ENCODE results near the gene PRKG2. TPM values are rescaled to one million over a fixed set of nuclear protein-coding genes. Genes with fewer than 3 reads are reported as not detected.

PRKG2 gene
- total RNA-seq, 2 experiments from 2014 or later = 1.0 to 1.1 TPM

GRCh38 chr4:81130569-81130968 lies 84.5 kb downstream of the PRKG2 start:
- Histone ChIP-seq H3K36me3 (ENCODE audit: insufficient read depth, low read length) (no peaks in the 10 kb centered on the region), H3K4me3 (ENCODE audit: low read depth, low read length, poor library complexity, severe bottlenecking) (no peak overlapping the region), H2AFZ (ENCODE audit: low read length) (no peak overlapping the region), H3K9me2 (ENCODE audit: insufficient read depth, low read length) (no peaks in the 10 kb centered on the region), H3K4me1 (ENCODE audit: insufficient read depth, low read length, poor library complexity, severe bottlenecking) (no peaks in the 10 kb centered on the region), H4K20me1 (ENCODE audit: insufficient read depth, low read length) (no peaks in the 10 kb centered on the region), H3K79me2 (ENCODE audit: insufficient read depth, low read depth, low read length) (no peaks in the 10 kb centered on the region), H3K4me2 (ENCODE audit: low read length) (no peak overlapping the region), H3K9me3 (ENCODE audit: low read length) (no peaks in the 10 kb centered on the region), H3K27ac (ENCODE audit: low read depth, low read length, poor library complexity, severe bottlenecking) (no peak overlapping the region)
- intact Hi-C loops (cut with micrococcal nuclease; ENCODE audit: unreplicated experiment) = no loop called here
- TF ChIP-seq, protein P1, sequence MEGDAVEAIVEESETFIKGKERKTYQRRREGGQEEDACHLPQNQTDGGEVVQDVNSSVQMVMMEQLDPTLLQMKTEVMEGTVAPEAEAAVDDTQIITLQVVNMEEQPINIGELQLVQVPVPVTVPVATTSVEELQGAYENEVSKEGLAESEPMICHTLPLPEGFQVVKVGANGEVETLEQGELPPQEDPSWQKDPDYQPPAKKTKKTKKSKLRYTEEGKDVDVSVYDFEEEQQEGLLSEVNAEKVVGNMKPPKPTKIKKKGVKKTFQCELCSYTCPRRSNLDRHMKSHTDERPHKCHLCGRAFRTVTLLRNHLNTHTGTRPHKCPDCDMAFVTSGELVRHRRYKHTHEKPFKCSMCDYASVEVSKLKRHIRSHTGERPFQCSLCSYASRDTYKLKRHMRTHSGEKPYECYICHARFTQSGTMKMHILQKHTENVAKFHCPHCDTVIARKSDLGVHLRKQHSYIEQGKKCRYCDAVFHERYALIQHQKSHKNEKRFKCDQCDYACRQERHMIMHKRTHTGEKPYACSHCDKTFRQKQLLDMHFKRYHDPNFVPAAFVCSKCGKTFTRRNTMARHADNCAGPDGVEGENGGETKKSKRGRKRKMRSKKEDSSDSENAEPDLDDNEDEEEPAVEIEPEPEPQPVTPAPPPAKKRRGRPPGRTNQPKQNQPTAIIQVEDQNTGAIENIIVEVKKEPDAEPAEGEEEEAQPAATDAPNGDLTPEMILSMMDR (conservative IDR thresholded peaks at IDR 0.05; ENCODE audit: low read length) = no peak
- TF ChIP-seq EZH2phosphoT487 (IDR thresholded peaks at IDR 0.05; ENCODE audit: borderline replicate concordance, low read depth, low read length) = no peak
- no peak for DNase-seq (ENCODE audit: low spot score)
- ChIA-PET POLR2A (interaction anchor here (0.6 to 1.5 kb wide), 2 partner anchors 18 to 39 kb away, joined by 3 to 4 read pairs; no protein-coding TSS in a partner anchor), CTCF (ENCODE audit: unreplicated experiment) (no interaction called here)
- no TSS peak for BruUV-seq (replicated peaks)

DNA sequence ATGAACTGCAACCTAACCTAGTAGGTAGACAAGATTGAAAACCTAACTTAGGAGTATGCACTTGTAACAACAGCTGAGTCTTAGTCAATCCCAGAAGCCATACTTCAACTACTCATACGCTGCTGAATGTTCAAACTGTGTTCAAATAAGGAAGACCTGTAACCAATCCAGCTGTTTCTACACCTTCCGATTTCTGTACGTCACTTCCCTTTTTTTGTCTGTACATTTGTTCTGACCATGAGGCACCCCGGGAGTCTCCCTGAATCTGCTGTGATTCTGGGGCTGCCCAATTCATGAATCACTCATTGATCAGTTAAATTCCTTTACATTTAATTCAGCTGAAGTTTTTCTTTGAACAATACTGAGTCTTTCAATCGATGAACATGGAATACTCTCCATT lies 95.0 kb downstream of the PRKG2 start:
- ChIA-PET POLR2A (interaction anchor here (1.1 kb wide), 1 partner anchor 11 kb away, joined by 3 read pairs; no protein-coding TSS in a partner anchor), CTCF (ENCODE audit: unreplicated experiment) (no interaction called here)
- Histone ChIP-seq H3K36me3 (ENCODE audit: insufficient read depth, low read length) (no peaks in the 10 kb centered on the region), H3K4me3 (ENCODE audit: low read depth, low read length, poor library complexity, severe bottlenecking) (no peak overlapping the region), H3K4me1 (ENCODE audit: insufficient read depth, low read length, poor library complexity, severe bottlenecking) (no peaks in the 10 kb centered on the region), H3K9me3 (ENCODE audit: low read length) (no peaks in the 10 kb centered on the region), H3K9me2 (ENCODE audit: insufficient read depth, low read length) (no peaks in the 10 kb centered on the region), H4K20me1 (ENCODE audit: insufficient read depth, low read length) (no peaks in the 10 kb centered on the region), H3K4me2 (ENCODE audit: low read length) (no peak overlapping the region), H3K79me2 (ENCODE audit: insufficient read depth, low read depth, low read length) (no peaks in the 10 kb centered on the region), H2AFZ (ENCODE audit: low read length) (no peak overlapping the region), H3K27ac (ENCODE audit: low read depth, low read length, poor library complexity, severe bottlenecking) (no peak overlapping the region)
- intact Hi-C loops (cut with micrococcal nuclease; ENCODE audit: unreplicated experiment) = no loop called here
- TF ChIP-seq, protein P1 (conservative IDR thresholded peaks at IDR 0.05; ENCODE audit: low read length) = no peak
- no peak for TF ChIP-seq EZH2phosphoT487 (IDR thresholded peaks at IDR 0.05; ENCODE audit: borderline replicate concordance, low read depth, low read length)
- DNase-seq (ENCODE audit: low spot score) = no peak
- BruUV-seq (replicated peaks) = no TSS peak

DNA sequence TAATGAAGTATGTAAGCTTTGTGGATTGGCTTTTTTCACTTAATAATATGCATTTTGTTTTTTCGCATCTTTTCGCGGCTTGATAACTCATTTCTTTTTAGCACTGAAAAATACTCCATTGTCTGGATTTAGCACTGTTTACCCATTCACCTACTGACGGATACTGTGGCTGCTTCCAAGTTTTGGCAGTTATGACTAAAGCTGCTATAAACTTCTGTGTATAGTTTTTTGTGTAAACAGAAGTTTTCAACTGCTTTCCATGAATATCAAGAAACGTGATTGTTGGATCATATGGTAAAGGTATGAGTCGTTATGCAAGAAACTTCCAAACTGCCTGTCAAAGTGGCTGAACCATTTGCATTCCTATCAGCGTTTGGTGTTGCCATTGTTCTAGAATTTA lies 96.9 kb downstream of the PRKG2 start:
- Histone ChIP-seq H3K4me3 (ENCODE audit: low read depth, low read length, poor library complexity, severe bottlenecking) (no peak overlapping the region), H2AFZ (ENCODE audit: low read length) (no peak overlapping the region), H4K20me1 (ENCODE audit: insufficient read depth, low read length) (no peaks in the 10 kb centered on the region), H3K9me3 (ENCODE audit: low read length) (no peaks in the 10 kb centered on the region), H3K27ac (ENCODE audit: low read depth, low read length, poor library complexity, severe bottlenecking) (no peak overlapping the region), H3K9me2 (ENCODE audit: insufficient read depth, low read length) (no peaks in the 10 kb centered on the region), H3K4me1 (ENCODE audit: insufficient read depth, low read length, poor library complexity, severe bottlenecking) (no peaks in the 10 kb centered on the region), H3K4me2 (ENCODE audit: low read length) (no peak overlapping the region), H3K36me3 (ENCODE audit: insufficient read depth, low read length) (no peaks in the 10 kb centered on the region), H3K79me2 (ENCODE audit: insufficient read depth, low read depth, low read length) (no peaks in the 10 kb centered on the region)
- no peak for DNase-seq (ENCODE audit: low spot score)
- BruUV-seq (replicated peaks) = no TSS peak
- ChIA-PET POLR2A (no interaction called here), CTCF (ENCODE audit: unreplicated experiment) (no interaction called here)
- intact Hi-C loops (cut with micrococcal nuclease; ENCODE audit: unreplicated experiment) = no loop called here
- TF ChIP-seq EZH2phosphoT487 (IDR thresholded peaks at IDR 0.05; ENCODE audit: borderline replicate concordance, low read depth, low read length) = no peak
- TF ChIP-seq, protein P1 (conservative IDR thresholded peaks at IDR 0.05; ENCODE audit: low read length) = no peak

All from OCI-LY7 (cell line).